CD14-positive monocyte (primary cell): ENCODE data around the gene TSHZ3. TPM values are rescaled to one million over a fixed set of nuclear protein-coding genes. Genes with fewer than 3 reads are reported as not detected.

Source experiments
- DNase-seq, 3 donors: peaks; one replicate each; pipeline ENCODE4 v3.0.0-alpha.2; 2011 to 2022
- H2AFZ ChIP-seq: 2 replicates; pipeline ENCODE4 v1.6.0; 2012; ENCODE audit warnings: mild to moderate bottlenecking, low read depth, low read length, inconsistent platforms; ENCODE audit not compliant: insufficient read depth, poor library complexity, severe bottlenecking
- H3K27ac ChIP-seq, 2 donors: 1 replicate in 1 of 2; 2 replicates in 1 of 2; pipeline ENCODE4 v1.5.1; 2012 to 2013; ENCODE audit warnings: low read length in 2 of 2, control low read depth in 1 of 2, inconsistent platforms in 1 of 2, low read depth in 1 of 2, mild to moderate bottlenecking in 1 of 2
- H3K27me3 ChIP-seq, 2 donors: one replicate each; pipeline versions ENCODE4 v1.6.0 to v1.6.1; 2011 to 2013; ENCODE audit warnings: low read length in 2 of 2; ENCODE audit not compliant: control insufficient read depth in 2 of 2, insufficient read depth in 2 of 2
- H3K36me3 ChIP-seq, 2 donors: replicated peaks in 1 of 2; 1 replicate in 1 of 2; 2 replicates in 1 of 2; pipeline versions ENCODE4 v1.5.1 to v1.6.1; 2012 to 2013; ENCODE audit warnings: low read length in 2 of 2, control low read depth in 1 of 2, inconsistent platforms in 1 of 2, mild to moderate bottlenecking in 1 of 2; ENCODE audit not compliant: insufficient read depth in 2 of 2, control insufficient read depth in 1 of 2
- H3K4me1 ChIP-seq, 2 donors: 1 replicate in 1 of 2; 2 replicates in 1 of 2; pipeline versions ENCODE4 v1.5.1 to v1.6.1; 2012 to 2013; ENCODE audit warnings: low read length in 2 of 2, control low read depth in 1 of 2, inconsistent platforms in 1 of 2, mild to moderate bottlenecking in 1 of 2, moderate library complexity in 1 of 2; ENCODE audit not compliant: insufficient read depth in 2 of 2, control insufficient read depth in 1 of 2
- H3K4me2 ChIP-seq: replicated peaks from 2 replicates; pipeline ENCODE3; 2012; ENCODE audit warnings: low read length, moderate library complexity, mild to moderate bottlenecking; ENCODE audit not compliant: poor library complexity, severe bottlenecking; ENCODE audit errors: extremely low read depth
- H3K4me3 ChIP-seq, 3 experiments: fragments of 200-600 bp in 1 of 3; sonication (generic) in 1 of 3; replicated peaks in 1 of 3; 1 replicate in 2 of 3; 2 replicates in 1 of 3; pipeline ENCODE4 v1.5.1; 2011 to 2013; ENCODE audit warnings: low read length in 3 of 3, mild to moderate bottlenecking in 3 of 3, control low read depth in 2 of 3, low read depth in 2 of 3, inconsistent platforms in 1 of 3, moderate library complexity in 1 of 3
- H3K79me2 ChIP-seq: 2 replicates; pipeline ENCODE4 v1.6.0; 2012; ENCODE audit warnings: mild to moderate bottlenecking, control low read depth, inconsistent platforms, low read length, moderate library complexity; ENCODE audit not compliant: insufficient read depth
- H3K9ac ChIP-seq: 2 replicates; pipeline ENCODE4 v1.6.0; 2017; ENCODE audit warnings: low read length, mild to moderate bottlenecking; ENCODE audit not compliant: insufficient read depth, poor library complexity, severe bottlenecking
- H3K9me3 ChIP-seq, 2 donors: replicated peaks in 1 of 2; 1 replicate in 1 of 2; 2 replicates in 1 of 2; pipeline versions ENCODE4 v1.5.1 to v1.6.1; 2012 to 2013; ENCODE audit warnings: low read length in 2 of 2, control low read depth in 1 of 2; ENCODE audit not compliant: control insufficient read depth in 1 of 2, insufficient read depth in 1 of 2
- H4K20me1 ChIP-seq: 2 replicates; pipeline ENCODE4 v1.6.0; 2012; ENCODE audit warnings: mild to moderate bottlenecking, low read length, control low read depth, moderate library complexity; ENCODE audit not compliant: insufficient read depth
- H3K27ac Mint-ChIP-seq, 7 donors: one replicate each; pipeline ENCODE4 v1.8.0; 2020; ENCODE audit warnings: mild to moderate bottlenecking in 7 of 7, mixed read lengths in 7 of 7, moderate library complexity in 6 of 7, inconsistent platforms in 2 of 7
- H3K27me3 Mint-ChIP-seq, 3 donors: one replicate each; pipeline ENCODE4 v1.8.0; 2021 to 2022; ENCODE audit warnings: low read depth in 3 of 3, mild to moderate bottlenecking in 3 of 3, mixed read lengths in 3 of 3, moderate library complexity in 3 of 3, inconsistent platforms in 1 of 3
- H3K36me3 Mint-ChIP-seq, 2 donors: one replicate each; pipeline ENCODE4 v1.8.0; 2020; ENCODE audit warnings: mixed read lengths in 2 of 2, inconsistent platforms in 1 of 2, mild to moderate bottlenecking in 1 of 2
- H3K4me1 Mint-ChIP-seq: one replicate; pipeline ENCODE4 v1.8.0; 2020; ENCODE audit warnings: mild to moderate bottlenecking, mixed read lengths
- H3K4me3 Mint-ChIP-seq, 2 donors: one replicate each; pipeline ENCODE4 v1.8.0; 2020; ENCODE audit warnings: mild to moderate bottlenecking in 2 of 2, mixed read lengths in 2 of 2, moderate library complexity in 1 of 2
- H3K9me3 Mint-ChIP-seq, 7 donors: one replicate each; pipeline ENCODE4 v1.8.0; 2020 to 2022; ENCODE audit warnings: mixed read lengths in 7 of 7, mild to moderate bottlenecking in 6 of 7, moderate library complexity in 6 of 7, inconsistent platforms in 2 of 7
- CTCF ChIP-seq: fragments of 200-600 bp; IDR thresholded peaks from one replicate; pipeline ENCODE4 v1.8.0; 2022; ENCODE audit warnings: antibody characterized with exemption, mild to moderate bottlenecking
- WGBS: methylation state at CpG from one replicate; pipeline ENCODE4 v1.1.5; 2013; ENCODE audit warnings: missing lambda C conversion rate; ENCODE audit not compliant: insufficient coverage; 5-methylcytosine and 5-hydroxymethylcytosine counted together
- intact Hi-C, 2 donors: fragments of 100-400 bp; cut with micrococcal nuclease; formaldehyde crosslinking; loops; one replicate each; pipeline versions ENCODE4 v1.15.0 to v1.15.1; 2023
- polyA plus RNA-seq, 3 donors: library from polyadenylated mRNA; depleted of rRNA in 1 of 3; unstranded in 2 of 3; stranded (reverse) in 1 of 3; fragments of 300-500 nt in 2 of 3; fragments of >200 nt in 1 of 3; fragmentation: Illumina TruSeq in 2 of 3; gene quantifications; 1 replicate in 2 of 3; 2 replicates in 1 of 3; pipeline ENCODE4 v1.2.3, GENCODE V29; 2012 to 2021

Gene TSHZ3
- polyA plus RNA-seq, 3 donors, result 2.3 to 5.8 (median 3.3) TPM

- H3K36me3 Mint-ChIP-seq, result peaks cover 31 to 41% of the 10 kb centered on the region in 2 donors
- no peak overlapping the region for H3K4me3 Mint-ChIP-seq
- 100% methylated on average over 2 of the region's 8 CpGs for WGBS
- Histone ChIP-seq H3K4me1 (peaks cover 17 to 24% of the 10 kb centered on the region in 2 donors), H3K79me2 (peaks cover 69% of the 10 kb centered on the region), H3K9me3 (no peaks in the 10 kb centered on the region), H3K9ac (no peak overlapping the region), H4K20me1 (peaks cover 70% of the 10 kb centered on the region), H2AFZ (no peak overlapping the region), H3K4me3 (no peak overlapping the region), H3K36me3 (peaks cover 0 to 34% of the 10 kb centered on the region in 2 donors), H3K27ac (no peak overlapping the region), H3K27me3 (peaks cover 0 to 5% of the 10 kb centered on the region in 2 donors), H3K4me2 (no peak overlapping the region)
- no peak for TF ChIP-seq CTCF
- H3K27me3 Mint-ChIP-seq, result peaks cover 5 to 24% (median 11%) of the 10 kb centered on the region in 3 donors
- intact Hi-C loops, result no loop called here
- DNase-seq, result no peak
- no peak overlapping the region for H3K27ac Mint-ChIP-seq
- H3K9me3 Mint-ChIP-seq, result peaks cover 0 to 3% (median 0%) of the 10 kb centered on the region in 7 donors
- peaks cover 20% of the 10 kb centered on the region for H3K4me1 Mint-ChIP-seq
Measured at GRCh38 chr19:31346184-31347059, 2.8 kb downstream of the TSHZ3 start.

- Histone ChIP-seq H4K20me1 (peaks cover 90% of the 10 kb centered on the region), H3K4me2 (no peak overlapping the region), H3K27me3 (peaks cover 0 to 5% of the 10 kb centered on the region in 2 donors), H3K27ac (no peak overlapping the region), H3K9ac (no peak overlapping the region), H3K9me3 (no peaks in the 10 kb centered on the region), H3K79me2 (peaks cover 88% of the 10 kb centered on the region), H3K4me1 (peaks cover 32 to 37% of the 10 kb centered on the region in 2 donors), H3K4me3 (no peak overlapping the region), H2AFZ (no peak overlapping the region), H3K36me3 (peaks cover 0 to 34% of the 10 kb centered on the region in 2 donors)
- Mint-ChIP-seq H3K4me3 (no peak overlapping the region), H3K36me3 (peaks cover 31 to 42% of the 10 kb centered on the region in 2 donors), H3K27ac (no peak overlapping the region), H3K4me1 (peaks cover 36% of the 10 kb centered on the region), H3K27me3 (peaks cover 5 to 18% (median 9%) of the 10 kb centered on the region in 3 donors), H3K9me3 (peaks cover 0 to 3% (median 0%) of the 10 kb centered on the region in 7 donors)
- no peak for DNase-seq
- no peak for TF ChIP-seq CTCF
- intact Hi-C loops, result no loop called here
- 90% methylated on average over 7 of the region's 9 CpGs for WGBS
Measured at GRCh38 chr19:31344403-31344802, 4.8 kb downstream of the TSHZ3 start.
